HEK293 (cell line): Measurements from ENCODE around the gene GRID2.

Experiments used
- CTCF ChIA-PET: fragments of 350-600 bp; formaldehyde crosslinking; extraction: SDS; loops from one replicate; lab custom pipeline; 2021; ENCODE audit warnings: antibody characterized with exemption; lab: Yijun Ruan, JAX
- POLR2A ChIA-PET: fragments of 300-600 bp; formaldehyde crosslinking; extraction: SDS; loops from one replicate; lab custom pipeline; 2020; ENCODE audit warnings: antibody characterized with exemption, inconsistent platforms; lab: Yijun Ruan, JAX
- H3K27ac ChIP-seq: fragments of 200-500 bp; sonication (Bioruptor generic); 2 replicates; pipeline ENCODE4 v1.5.1; 2014; ENCODE audit warnings: low read depth, low read length, control low read depth, inconsistent platforms; ENCODE audit errors: extremely low read depth
- H3K36me3 ChIP-seq, 2 experiments: fragments of 200-500 bp in 1 of 2; sonication (Bioruptor generic) in 1 of 2; 1 replicate in 1 of 2; 2 replicates in 1 of 2; pipeline ENCODE4 v1.5.1; 2014 to 2017; ENCODE audit warnings: inconsistent platforms in 2 of 2, low read length in 2 of 2; ENCODE audit not compliant: control insufficient read depth in 2 of 2, insufficient read depth in 1 of 2
- H3K4me1 ChIP-seq: fragments of 200-500 bp; sonication (Bioruptor generic); 2 replicates; pipeline ENCODE4 v1.5.1; 2014; ENCODE audit warnings: mild to moderate bottlenecking, low read length, inconsistent platforms; ENCODE audit not compliant: control insufficient read depth, insufficient read depth
- H3K4me3 ChIP-seq: 2 replicates; pipeline ENCODE4 v1.5.1; 2011; ENCODE audit warnings: low read depth, mild to moderate bottlenecking, control low read depth, low read length, moderate library complexity
- H3K9me3 ChIP-seq: fragments of 200-500 bp; sonication (Bioruptor generic); 2 replicates; pipeline ENCODE4 v1.5.1; 2014; ENCODE audit warnings: low read depth, low read length, inconsistent platforms; ENCODE audit not compliant: control insufficient read depth, insufficient read depth
- AEBP2 ChIP-seq: fragments of 450-650 bp; formaldehyde crosslinking; IDR thresholded peaks from 2 replicates; pipeline ENCODE4 v1.5.1; 2016; ENCODE audit warnings: missing biosample characterization, missing genetic modification characterization, borderline replicate concordance
- HOXD13 ChIP-seq: sonication (generic); formaldehyde crosslinking; IDR thresholded peaks from 2 replicates; pipeline ENCODE4 v1.8.0; 2022; ENCODE audit warnings: missing genetic modification reagents, borderline replicate concordance
- MYNN ChIP-seq: fragments of 450-650 bp; formaldehyde crosslinking; IDR thresholded peaks from 2 replicates; pipeline ENCODE4 v1.5.1; 2016; ENCODE audit warnings: missing biosample characterization, missing genetic modification characterization, borderline replicate concordance
- PRDM10 ChIP-seq: fragments of 450-650 bp; formaldehyde crosslinking; IDR thresholded peaks from 2 replicates; pipeline ENCODE4 v1.5.1; 2016; ENCODE audit warnings: missing biosample characterization, missing genetic modification characterization
- SP2 ChIP-seq: fragments of 450-650 bp; formaldehyde crosslinking; IDR thresholded peaks from 2 replicates; pipeline ENCODE4 v1.5.1; 2016; ENCODE audit warnings: missing biosample characterization, missing genetic modification characterization
- SP3 ChIP-seq: fragments of 450-650 bp; formaldehyde crosslinking; IDR thresholded peaks from 2 replicates; pipeline ENCODE4 v1.5.1; 2016; ENCODE audit warnings: missing biosample characterization, missing genetic modification characterization
- ZBTB20 ChIP-seq: fragments of 450-650 bp; formaldehyde crosslinking; IDR thresholded peaks from 2 replicates; pipeline ENCODE4 v1.5.1; 2016; ENCODE audit warnings: missing biosample characterization, missing genetic modification characterization
- ZFP3 ChIP-seq: fragments of 450-650 bp; formaldehyde crosslinking; IDR thresholded peaks from 2 replicates; pipeline ENCODE4 v1.5.1; 2016; ENCODE audit warnings: low read depth, missing biosample characterization, missing genetic modification characterization
- ZNF10 ChIP-seq: fragments of 450-650 bp; formaldehyde crosslinking; IDR thresholded peaks from 2 replicates; pipeline ENCODE4 v1.5.1; 2017; ENCODE audit warnings: missing biosample characterization, missing genetic modification characterization
- ZNF121 ChIP-seq: fragments of 450-650 bp; formaldehyde crosslinking; IDR thresholded peaks from 2 replicates; pipeline ENCODE4 v1.5.1; 2016; ENCODE audit warnings: missing biosample characterization, missing genetic modification characterization
- ZNF133 ChIP-seq: fragments of 450-650 bp; formaldehyde crosslinking; IDR thresholded peaks from 2 replicates; pipeline ENCODE4 v1.5.1; 2016; ENCODE audit warnings: missing biosample characterization, missing genetic modification characterization
- ZNF155 ChIP-seq: fragments of 450-650 bp; formaldehyde crosslinking; IDR thresholded peaks from 2 replicates; pipeline ENCODE4 v1.5.1; 2016; ENCODE audit warnings: missing biosample characterization, missing genetic modification characterization
- ZNF2 ChIP-seq: fragments of 450-650 bp; formaldehyde crosslinking; IDR thresholded peaks from 2 replicates; pipeline ENCODE4 v1.5.1; 2016; ENCODE audit warnings: missing biosample characterization, missing genetic modification characterization
- ZNF510 ChIP-seq: fragments of 450-650 bp; formaldehyde crosslinking; IDR thresholded peaks from 2 replicates; pipeline ENCODE4 v1.5.1; 2018; ENCODE audit warnings: mild to moderate bottlenecking, missing genetic modification characterization, missing biosample characterization; ENCODE audit not compliant: insufficient replicate concordance
- ZNF621 ChIP-seq: fragments of 450-650 bp; formaldehyde crosslinking; IDR thresholded peaks from 2 replicates; pipeline ENCODE4 v1.5.1; 2017; ENCODE audit warnings: missing biosample characterization, missing genetic modification characterization
- ZNF654 ChIP-seq: fragments of 450-650 bp; formaldehyde crosslinking; IDR thresholded peaks from 2 replicates; pipeline ENCODE4 v1.5.1; 2016; ENCODE audit warnings: low read depth, missing biosample characterization, missing genetic modification characterization
- TF ChIP-seq, protein P1 (sequence below): fragments of 450-650 bp; formaldehyde crosslinking; IDR thresholded peaks from 2 replicates; pipeline ENCODE4 v1.5.1; 2016; ENCODE audit warnings: missing biosample characterization, missing genetic modification characterization
- TF ChIP-seq, protein P2 (sequence below): fragments of 450-650 bp; formaldehyde crosslinking; IDR thresholded peaks from 2 replicates; pipeline ENCODE4; 2016; ENCODE audit warnings: missing biosample characterization, missing genetic modification characterization
- TF ChIP-seq, protein P3 (sequence below): fragments of 450-650 bp; formaldehyde crosslinking; IDR thresholded peaks from 2 replicates; pipeline ENCODE4 v1.5.1; 2016; ENCODE audit warnings: missing biosample characterization, missing genetic modification characterization
- TF ChIP-seq, protein P4 (sequence below): fragments of 450-650 bp; formaldehyde crosslinking; IDR thresholded peaks from 2 replicates; pipeline ENCODE4 v1.5.1; 2016; ENCODE audit warnings: missing biosample characterization, missing genetic modification characterization
- TF ChIP-seq, protein P5 (sequence below): fragments of 450-650 bp; formaldehyde crosslinking; IDR thresholded peaks from 2 replicates; pipeline ENCODE4 v1.5.1; 2017; ENCODE audit warnings: missing biosample characterization, missing genetic modification characterization

The GRID2 gene

GRCh38 chr4:93791570-93792195 lies 1487.9 kb downstream of the GRID2 start:
- POLR2A ChIA-PET, result no interaction called here
- TF ChIP-seq, protein P1, sequence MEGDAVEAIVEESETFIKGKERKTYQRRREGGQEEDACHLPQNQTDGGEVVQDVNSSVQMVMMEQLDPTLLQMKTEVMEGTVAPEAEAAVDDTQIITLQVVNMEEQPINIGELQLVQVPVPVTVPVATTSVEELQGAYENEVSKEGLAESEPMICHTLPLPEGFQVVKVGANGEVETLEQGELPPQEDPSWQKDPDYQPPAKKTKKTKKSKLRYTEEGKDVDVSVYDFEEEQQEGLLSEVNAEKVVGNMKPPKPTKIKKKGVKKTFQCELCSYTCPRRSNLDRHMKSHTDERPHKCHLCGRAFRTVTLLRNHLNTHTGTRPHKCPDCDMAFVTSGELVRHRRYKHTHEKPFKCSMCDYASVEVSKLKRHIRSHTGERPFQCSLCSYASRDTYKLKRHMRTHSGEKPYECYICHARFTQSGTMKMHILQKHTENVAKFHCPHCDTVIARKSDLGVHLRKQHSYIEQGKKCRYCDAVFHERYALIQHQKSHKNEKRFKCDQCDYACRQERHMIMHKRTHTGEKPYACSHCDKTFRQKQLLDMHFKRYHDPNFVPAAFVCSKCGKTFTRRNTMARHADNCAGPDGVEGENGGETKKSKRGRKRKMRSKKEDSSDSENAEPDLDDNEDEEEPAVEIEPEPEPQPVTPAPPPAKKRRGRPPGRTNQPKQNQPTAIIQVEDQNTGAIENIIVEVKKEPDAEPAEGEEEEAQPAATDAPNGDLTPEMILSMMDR (tag by site-specific recombination), result 0 out of 2 replicates have a peak, but pooled peaks have one; percentile 31
- no peak for TF ChIP-seq ZNF10 (tag by site-specific recombination)
- peak; percentile 87 for TF ChIP-seq ZNF654 (tag by site-specific recombination)
- TF ChIP-seq, all 188 proteins: peak for 2
- CTCF ChIA-PET, result interaction anchor here (0.5 to 1.7 kb wide), 7 partner anchors 8 to 591 kb away, joined by 3 to 7 read pairs (median 3); no protein-coding TSS in a partner anchor

GRCh38 chr4:93802045-93802444 lies 1498.3 kb downstream of the GRID2 start:
- ChIA-PET CTCF (interaction anchor here (0.7 kb wide), 1 partner anchor 8 kb away, joined by 4 read pairs; no protein-coding TSS in a partner anchor), POLR2A (no interaction called here)
- TF ChIP-seq ZNF121 (tag by site-specific recombination) (no peak), ZNF155 (tag by site-specific recombination) (no peak), SP2 (tag by site-specific recombination) (no peak), ZNF2 (tag by site-specific recombination) (no peak), HOXD13 (no peak), ZNF621 (tag by site-specific recombination) (no peak), ZNF510 (tag by site-specific recombination) (no peak), PRDM10 (tag by site-specific recombination) (no peak), AEBP2 (tag by site-specific recombination) (no peak), ZBTB20 (tag by site-specific recombination) (no peak), ZFP3 (tag by site-specific recombination) (no peak), ZNF133 (tag by site-specific recombination) (no peak), SP3 (tag by site-specific recombination) (no peak), MYNN (tag by site-specific recombination) (no peak)
- TF ChIP-seq, protein P2, sequence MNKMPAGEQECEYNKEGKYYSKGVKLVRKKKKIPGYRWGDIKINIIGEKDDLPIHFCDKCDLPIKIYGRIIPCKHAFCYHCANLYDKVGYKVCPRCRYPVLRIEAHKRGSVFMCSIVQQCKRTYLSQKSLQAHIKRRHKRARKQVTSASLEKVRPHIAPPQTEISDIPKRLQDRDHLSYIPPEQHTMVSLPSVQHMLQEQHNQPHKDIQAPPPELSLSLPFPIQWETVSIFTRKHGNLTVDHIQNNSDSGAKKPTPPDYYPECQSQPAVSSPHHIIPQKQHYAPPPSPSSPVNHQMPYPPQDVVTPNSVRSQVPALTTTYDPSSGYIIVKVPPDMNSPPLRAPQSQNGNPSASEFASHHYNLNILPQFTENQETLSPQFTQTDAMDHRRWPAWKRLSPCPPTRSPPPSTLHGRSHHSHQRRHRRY, result no peak
- TF ChIP-seq, protein P3, sequence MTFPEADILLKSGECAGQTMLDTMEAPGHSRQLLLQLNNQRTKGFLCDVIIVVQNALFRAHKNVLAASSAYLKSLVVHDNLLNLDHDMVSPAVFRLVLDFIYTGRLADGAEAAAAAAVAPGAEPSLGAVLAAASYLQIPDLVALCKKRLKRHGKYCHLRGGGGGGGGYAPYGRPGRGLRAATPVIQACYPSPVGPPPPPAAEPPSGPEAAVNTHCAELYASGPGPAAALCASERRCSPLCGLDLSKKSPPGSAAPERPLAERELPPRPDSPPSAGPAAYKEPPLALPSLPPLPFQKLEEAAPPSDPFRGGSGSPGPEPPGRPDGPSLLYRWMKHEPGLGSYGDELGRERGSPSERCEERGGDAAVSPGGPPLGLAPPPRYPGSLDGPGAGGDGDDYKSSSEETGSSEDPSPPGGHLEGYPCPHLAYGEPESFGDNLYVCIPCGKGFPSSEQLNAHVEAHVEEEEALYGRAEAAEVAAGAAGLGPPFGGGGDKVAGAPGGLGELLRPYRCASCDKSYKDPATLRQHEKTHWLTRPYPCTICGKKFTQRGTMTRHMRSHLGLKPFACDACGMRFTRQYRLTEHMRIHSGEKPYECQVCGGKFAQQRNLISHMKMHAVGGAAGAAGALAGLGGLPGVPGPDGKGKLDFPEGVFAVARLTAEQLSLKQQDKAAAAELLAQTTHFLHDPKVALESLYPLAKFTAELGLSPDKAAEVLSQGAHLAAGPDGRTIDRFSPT (tag by site-specific recombination), result no peak
- TF ChIP-seq, protein P4, sequence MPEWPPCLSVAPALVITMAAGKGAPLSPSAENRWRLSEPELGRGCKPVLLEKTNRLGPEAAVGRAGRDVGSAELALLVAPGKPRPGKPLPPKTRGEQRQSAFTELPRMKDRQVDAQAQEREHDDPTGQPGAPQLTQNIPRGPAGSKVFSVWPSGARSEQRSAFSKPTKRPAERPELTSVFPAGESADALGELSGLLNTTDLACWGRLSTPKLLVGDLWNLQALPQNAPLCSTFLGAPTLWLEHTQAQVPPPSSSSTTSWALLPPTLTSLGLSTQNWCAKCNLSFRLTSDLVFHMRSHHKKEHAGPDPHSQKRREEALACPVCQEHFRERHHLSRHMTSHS (tag by site-specific recombination), result no peak
- TF ChIP-seq, protein P5, sequence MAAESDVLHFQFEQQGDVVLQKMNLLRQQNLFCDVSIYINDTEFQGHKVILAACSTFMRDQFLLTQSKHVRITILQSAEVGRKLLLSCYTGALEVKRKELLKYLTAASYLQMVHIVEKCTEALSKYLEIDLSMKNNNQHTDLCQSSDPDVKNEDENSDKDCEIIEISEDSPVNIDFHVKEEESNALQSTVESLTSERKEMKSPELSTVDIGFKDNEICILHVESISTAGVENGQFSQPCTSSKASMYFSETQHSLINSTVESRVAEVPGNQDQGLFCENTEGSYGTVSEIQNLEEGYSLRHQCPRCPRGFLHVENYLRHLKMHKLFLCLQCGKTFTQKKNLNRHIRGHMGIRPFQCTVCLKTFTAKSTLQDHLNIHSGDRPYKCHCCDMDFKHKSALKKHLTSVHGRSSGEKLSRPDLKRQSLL (tag by site-specific recombination), result no peak

More at GRCh38 chr4:93791570-93792195, 1487.9 kb downstream of the GRID2 start:
- no peak overlapping the region for H3K4me3 ChIP-seq
- no peaks in the 10 kb centered on the region for H3K36me3 ChIP-seq
- H3K9me3 ChIP-seq, result no peaks in the 10 kb centered on the region
- H3K27ac ChIP-seq, result no peak overlapping the region
- H3K4me1 ChIP-seq, result no peaks in the 10 kb centered on the region

More at GRCh38 chr4:93802045-93802444, 1498.3 kb downstream of the GRID2 start:
- no peaks in the 10 kb centered on the region for H3K9me3 ChIP-seq
- no peak overlapping the region for H3K4me3 ChIP-seq
- H3K27ac ChIP-seq, result no peak overlapping the region
- no peaks in the 10 kb centered on the region for H3K36me3 ChIP-seq
- no peaks in the 10 kb centered on the region for H3K4me1 ChIP-seq
